PC-9 (cell line): Measurements from ENCODE around the gene VPS13D.

Experiments
- CTCF ChIP-seq: fragments of 200-600 bp; sonication (generic); conservative IDR thresholded peaks from 2 replicates; pipeline ENCODE4 v1.6.1; 2017; ENCODE audit warnings: mixed run types, antibody characterized with exemption, mild to moderate bottlenecking, moderate library complexity
- EZH2 ChIP-seq: fragments of 200-600 bp; sonication (generic); IDR thresholded peaks from 2 replicates; pipeline ENCODE4 v1.8.0; 2017; ENCODE audit warnings: antibody characterized with exemption, low read depth

DNA sequence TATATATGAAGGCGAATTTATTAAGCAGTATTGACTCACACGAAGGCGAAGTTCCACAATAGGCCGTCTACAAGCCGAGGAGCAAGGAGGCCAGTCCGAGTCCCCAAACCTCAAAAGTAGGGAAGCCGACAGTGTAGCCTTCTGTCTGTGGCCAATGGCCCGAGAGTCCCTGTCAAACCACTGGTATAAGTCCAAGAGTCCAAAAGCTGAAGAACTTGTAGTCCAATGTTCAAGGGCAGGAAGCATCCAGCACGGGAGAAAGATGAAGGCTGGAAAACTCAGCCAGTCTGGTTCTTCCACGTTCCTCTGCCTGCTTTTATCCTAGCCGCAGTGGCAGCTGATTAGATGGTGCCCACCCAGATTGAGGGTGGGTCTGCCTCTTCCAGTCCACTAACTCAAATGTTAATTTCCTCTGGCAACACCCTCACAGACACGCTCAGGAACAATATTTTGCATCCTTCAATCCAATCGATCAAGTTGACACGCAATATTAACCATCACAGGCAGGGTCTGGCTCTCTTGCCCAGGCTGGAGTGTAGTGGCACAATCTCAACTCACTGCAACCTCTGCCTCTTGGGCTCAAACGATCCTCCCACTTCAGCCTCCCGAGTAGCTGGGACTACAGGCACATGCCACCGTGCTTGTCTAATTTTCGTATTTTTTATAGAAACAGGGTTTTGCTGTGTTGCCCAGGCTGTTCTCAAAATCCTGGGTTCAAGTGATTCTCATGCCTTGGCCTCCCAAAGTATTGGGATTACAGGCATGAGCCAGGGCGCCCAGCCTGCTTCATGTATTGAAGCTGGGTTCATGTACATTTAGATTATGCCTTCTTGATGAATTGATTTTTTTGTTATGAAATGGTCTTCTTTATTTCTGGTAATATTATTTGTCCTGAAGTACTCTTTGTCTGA is 302.8 kb downstream of the VPS13D start:
- TF ChIP-seq CTCF (no peak), EZH2 (no peak)
